K562 (cell line): ENCODE measurements around the gene TNIK. TPM values are rescaled to one million over a fixed set of nuclear protein-coding genes. Genes with fewer than 3 reads are reported as not detected.

ENCODE experiments used
- ATAC-seq: fragments of 200-7000 bp; cut with Tn5 transposase; 3 replicates; pipeline ENCODE4 v1.9.1; 2020; ENCODE audit warnings: moderate library complexity
- BruUV-seq: library from RNA; stranded (reverse); fragments of 400-500 nt; replicated peaks from 2 replicates; lab custom pipeline; 2021; lab: Mats Ljungman, UMichigan
- CTCF ChIA-PET: fragments of 300-600 bp; formaldehyde crosslinking; extraction: SDS; loops from one replicate; lab custom pipeline; 2021; ENCODE audit warnings: low intra/inter-chr PET ratio; lab: Yijun Ruan, JAX
- POLR2A ChIA-PET: fragments of 300-600, 350-650 bp; sonication (Branson Sonifier 250); formaldehyde crosslinking; extraction: SDS; loops from one replicate; lab custom pipeline; 2021; ENCODE audit warnings: antibody characterized with exemption, inconsistent platforms; lab: Yijun Ruan, JAX
- DNase-seq, 4 experiments: peaks; one replicate each; pipeline versions ENCODE4 v3.0.0 to v3.0.0-alpha.2; 2011 to 2018; ENCODE audit warnings: low spot score in 3 of 4, mixed read lengths in 3 of 4; ENCODE audit errors: extremely low read depth in 1 of 4
- FAIRE-seq: peaks from 2 replicates; lab custom pipeline; 2011; peaks lifted over from hg19 to GRCh38; lab: Jason Lieb, UNC
- H2AFZ ChIP-seq: 2 replicates; pipeline ENCODE4 v1.6.0; 2011; ENCODE audit warnings: low read depth, low read length, control low read depth, inconsistent platforms
- H3K27ac ChIP-seq: fragments of 200-600 bp; 3 replicates; pipeline ENCODE4 v1.8.0; 2011; ENCODE audit warnings: low read depth, mild to moderate bottlenecking, control low read depth, inconsistent platforms, low read length, moderate library complexity, mixed read lengths; ENCODE audit errors: extremely low read depth
- H3K27me3 ChIP-seq, 2 experiments: fragments of 300-600 bp in 1 of 2; 2 replicates in 1 of 2; 3 replicates in 1 of 2; pipeline versions ENCODE4 v1.6.0 to v1.8.0; 2011; ENCODE audit warnings: inconsistent platforms in 2 of 2, low read length in 2 of 2, mild to moderate bottlenecking in 1 of 2, mixed read lengths in 1 of 2, moderate library complexity in 1 of 2; ENCODE audit not compliant: control insufficient read depth in 2 of 2, insufficient read depth in 2 of 2
- H3K36me3 ChIP-seq: fragments of 300-600 bp; 3 replicates; pipeline ENCODE4 v1.8.0; 2011; ENCODE audit warnings: mild to moderate bottlenecking, low read length, inconsistent platforms; ENCODE audit not compliant: control insufficient read depth, insufficient read depth
- H3K4me1 ChIP-seq, 2 experiments: fragments of 200-600 bp in 1 of 2; replicated peaks in 1 of 2; 2 replicates in 1 of 2; 3 replicates in 1 of 2; pipeline versions ENCODE4 v1.5.1 to v1.8.0; 2011; ENCODE audit warnings: inconsistent platforms in 2 of 2, low read length in 2 of 2, mild to moderate bottlenecking in 1 of 2, mixed read lengths in 1 of 2, moderate library complexity in 1 of 2; ENCODE audit not compliant: control insufficient read depth in 2 of 2, insufficient read depth in 2 of 2
- H3K4me2 ChIP-seq: 2 replicates; pipeline ENCODE4 v1.6.1; 2011; ENCODE audit warnings: low read length, control low read depth, inconsistent platforms, mixed read lengths; ENCODE audit not compliant: insufficient read depth
- H3K4me3 ChIP-seq: fragments of 200-600 bp; sonication (generic), shearing (Covaris generic); 2 replicates; pipeline ENCODE4 v1.5.1; 2016; ENCODE audit warnings: control low read depth, inconsistent platforms
- H3K79me2 ChIP-seq: fragments of 200-600 bp; 3 replicates; pipeline ENCODE4 v1.8.0; 2011; ENCODE audit warnings: low read length, inconsistent platforms; ENCODE audit not compliant: control insufficient read depth, insufficient read depth
- H3K9ac ChIP-seq, 2 experiments: 2 replicates each; pipeline versions ENCODE4 v1.6.0 to v1.6.1; 2011; ENCODE audit warnings: low read depth in 2 of 2, low read length in 2 of 2, control low read depth in 1 of 2, inconsistent platforms in 1 of 2, mild to moderate bottlenecking in 1 of 2, mixed read lengths in 1 of 2; ENCODE audit not compliant: insufficient read depth in 1 of 2
- H3K9me1 ChIP-seq: one replicate; pipeline ENCODE4 v1.6.0; 2011; ENCODE audit warnings: inconsistent platforms, mild to moderate bottlenecking, low read length, moderate library complexity; ENCODE audit not compliant: control insufficient read depth, insufficient read depth
- H3K9me3 ChIP-seq: replicated peaks from 2 replicates; pipeline ENCODE4 v1.5.1; 2011; ENCODE audit warnings: low read depth, low read length, inconsistent platforms; ENCODE audit not compliant: control insufficient read depth, insufficient read depth
- H4K20me1 ChIP-seq: replicated peaks from 2 replicates; pipeline ENCODE4 v1.6.1; 2011; ENCODE audit warnings: low read length, inconsistent platforms, mixed read lengths; ENCODE audit not compliant: control insufficient read depth, insufficient read depth
- ATF3 ChIP-seq, 2 experiments: fragments of 450-650 bp in 1 of 2; sonication (generic) in 1 of 2; formaldehyde crosslinking in 1 of 2; IDR thresholded peaks in 1 of 2; conservative IDR thresholded peaks in 1 of 2; 2 replicates each; pipeline versions ENCODE4 v1.6.1 to v1.8.1; 2016 to 2023; ENCODE audit warnings: mild to moderate bottlenecking in 2 of 2, moderate library complexity in 2 of 2, inconsistent platforms in 1 of 2, missing genetic modification reagents in 1 of 2
- ATF7 ChIP-seq: fragments of 450-650 bp; IDR thresholded peaks from 2 replicates; pipeline ENCODE4 v1.7.1; 2014; ENCODE audit warnings: mild to moderate bottlenecking, moderate library complexity
- CEBPB ChIP-seq: fragments of 450-650 bp; IDR thresholded peaks from 2 replicates; pipeline ENCODE4 v1.6.1; 2016; ENCODE audit warnings: missing genetic modification characterization, missing compliant biosample characterization
- CEBPG ChIP-seq, 3 experiments: fragments of 200-800 bp in 1 of 3; sonication (Bioruptor generic) in 1 of 3; sonication (generic) in 1 of 3; formaldehyde crosslinking in 1 of 3; IDR thresholded peaks in 2 of 3; conservative IDR thresholded peaks in 1 of 3; 2 replicates each; pipeline versions ENCODE4 v1.6.1 to v1.8.0; 2016 to 2022; ENCODE audit warnings: missing compliant biosample characterization in 2 of 3, missing genetic modification characterization in 2 of 3, mild to moderate bottlenecking in 1 of 3, missing genetic modification reagents in 1 of 3
- GABPA ChIP-seq: fragments of 200-800 bp; sonication (Bioruptor generic); conservative IDR thresholded peaks from 2 replicates; pipeline ENCODE4 v1.6.1; 2016; ENCODE audit warnings: low read depth, missing genetic modification characterization, missing compliant biosample characterization
- PKNOX1 ChIP-seq: fragments of 450-650 bp; IDR thresholded peaks from 2 replicates; pipeline ENCODE4 v1.6.1; 2016
- RBM25 ChIP-seq: fragments of 200-400 bp; formaldehyde crosslinking; IDR thresholded peaks from 2 replicates; pipeline ENCODE4 v1.6.1; 2018; ENCODE audit warnings: low read length, low read depth, moderate library complexity; ENCODE audit not compliant: severe bottlenecking
- SMARCE1 ChIP-seq: fragments of 450-650 bp; IDR thresholded peaks from 2 replicates; pipeline ENCODE4 v1.7.1; 2016; ENCODE audit warnings: mild to moderate bottlenecking
- TEAD4 ChIP-seq, 2 experiments: sonication (generic) in 1 of 2; formaldehyde crosslinking in 1 of 2; IDR thresholded peaks; 2 replicates each; pipeline versions ENCODE4 v1.6.1 to v1.8.0; 2012 to 2022; ENCODE audit warnings: borderline replicate concordance in 1 of 2, inconsistent platforms in 1 of 2, low read length in 1 of 2, mild to moderate bottlenecking in 1 of 2, missing genetic modification reagents in 1 of 2
- TOE1 ChIP-seq, 2 experiments: fragments of 450-650 bp in 1 of 2; sonication (generic) in 1 of 2; formaldehyde crosslinking in 1 of 2; IDR thresholded peaks; 2 replicates each; pipeline versions ENCODE4 v1.7.1 to v1.8.0; 2016 to 2022; ENCODE audit warnings: borderline replicate concordance in 2 of 2, mild to moderate bottlenecking in 2 of 2, antibody characterized with exemption in 1 of 2, inconsistent platforms in 1 of 2, low read depth in 1 of 2, missing genetic modification reagents in 1 of 2, moderate library complexity in 1 of 2
- YY1 ChIP-seq, 3 experiments: IDR thresholded peaks; 2 replicates each; pipeline ENCODE4 v1.6.1; 2011; ENCODE audit warnings: low read length in 2 of 3, mild to moderate bottlenecking in 2 of 3, moderate library complexity in 2 of 3, borderline replicate concordance in 1 of 3, control low read depth in 1 of 3, low read depth in 1 of 3; ENCODE audit not compliant: insufficient read depth in 3 of 3, insufficient replicate concordance in 2 of 3, control insufficient read depth in 1 of 3, insufficient read length in 1 of 3; ENCODE audit errors: extremely low read depth in 1 of 3
- ZNF121 ChIP-seq: sonication (generic); formaldehyde crosslinking; conservative IDR thresholded peaks from 2 replicates; pipeline ENCODE4 v1.8.0; 2022; ENCODE audit warnings: missing genetic modification reagents
- ZNF551 ChIP-seq: fragments of 250-450 bp; sonication (Bioruptor Pico); IDR thresholded peaks from 2 replicates; pipeline ENCODE4 v1.5.0; 2021; ENCODE audit warnings: mild to moderate bottlenecking, moderate library complexity
- WGBS: fragments of 100-300 bp; shearing (Covaris generic); methylation state at CpG from one replicate; pipeline ENCODE4 v1.1.6; 2016; ENCODE audit warnings: low coverage, mixed read lengths; ENCODE audit not compliant: insufficient coverage; ENCODE audit errors: missing lambda C conversion rate; 5-methylcytosine and 5-hydroxymethylcytosine counted together
- in situ Hi-C: fragments of 300-500 bp; cut with MboI; formaldehyde crosslinking; loops from 4 replicates; pipeline ENCODE4 v1.15.0; 2018; ENCODE audit warnings: inconsistent platforms, mixed read lengths
- intact Hi-C: fragments of 100-400 bp; cut with micrococcal nuclease; formaldehyde crosslinking; loops from 2 replicates; pipeline ENCODE4 v1.14.2; 2022
- polyA plus RNA-seq, 8 experiments: library from polyadenylated mRNA; depleted of rRNA in 4 of 8; stranded (reverse) in 5 of 8; unstranded in 3 of 8; fragments of >200 nt; fragmentation: Nextera tagmentation in 2 of 8; fragmentation: Illumina TruSeq in 1 of 8; extraction: Ambion mirVana in 2 of 8; extraction: Trizol in 1 of 8; gene quantifications; 2 replicates each; pipeline versions ENCODE4 v1.2.1 to v1.2.3, GENCODE V29; 2011 to 2014; ENCODE audit warnings: inconsistent platforms in 1 of 8, missing spikeins in 1 of 8
- total RNA-seq, 7 experiments: library from RNA; depleted of rRNA in 6 of 7; stranded (reverse); fragments of >200 nt in 6 of 7; fragmentation: Illumina TruSeq in 2 of 7; extraction: Trizol in 2 of 7; gene quantifications; 2 replicates each; pipeline versions ENCODE4 v1.2.1 to v1.2.3, GENCODE V29; 2011 to 2021; ENCODE audit warnings: low replicate concordance in 1 of 7

The TNIK gene
- total and polyA plus RNA-seq, 9 of the 15 experiments (the other 6 are each of a cell fraction or from before 2014, with no cell fraction given) = 6.6 to 39.0 (median 24.7) TPM

GRCh38 chr3:171443211-171443957 lies 16.8 kb downstream of the TNIK start:
- no peaks in the 10 kb centered on the region for H3K9me3 ChIP-seq
- no TSS peak for BruUV-seq
- H3K27ac ChIP-seq = no peak overlapping the region
- H2AFZ ChIP-seq = no peak overlapping the region
- POLR2A ChIA-PET = interaction anchor here (0.7 to 1.9 kb wide), 4 partner anchors 14 to 169 kb away, joined by 3 to 5 read pairs (median 4); partner anchors contain the start of gene TNIK
- DNase-seq (no peak), FAIRE-seq (no peak), ATAC-seq (no peak)
- H3K9ac ChIP-seq = no peak overlapping the region
- intact Hi-C loops (no loop called here), in situ Hi-C loops (loop anchor here (10.0 kb wide), 1 partner anchor 249 kb away; no protein-coding TSS in a partner anchor)
- H3K27me3 ChIP-seq = no peaks in the 10 kb centered on the region
- WGBS = 28% methylated on average over 6 of the region's 6 CpGs
- CTCF ChIA-PET = no interaction called here
- no peak overlapping the region for H3K4me3 ChIP-seq
- H3K4me1 ChIP-seq = peaks cover 13 to 51% of the 10 kb centered on the region in 2 experiments; a peak in 4 of 5 replicates
- H3K4me2 ChIP-seq = no peak overlapping the region
- H4K20me1 ChIP-seq = no peaks in the 10 kb centered on the region
- no peaks in the 10 kb centered on the region; the same call in 2 of the 3 replicates for H3K36me3 ChIP-seq
- no peaks in the 10 kb centered on the region for H3K9me1 ChIP-seq
- peaks cover 71% of the 10 kb centered on the region for H3K79me2 ChIP-seq
- TF ChIP-seq TEAD4 (IDR thresholded peaks at IDR 0.05; ENCODE audit: low read length) = peak; percentile 18; the same call in 1 of the 2 replicates
- TF ChIP-seq TEAD4 (CRISPR knock-in tag; IDR thresholded peaks at IDR 0.05; ENCODE audit: borderline replicate concordance) = no peak
- peak; percentile 64 for TF ChIP-seq ATF7
- TF ChIP-seq ATF3 (IDR thresholded peaks at IDR 0.05) = peak; percentile 49; the same call in 1 of the 2 replicates
- no peak for TF ChIP-seq ATF3 (CRISPR knock-in tag; conservative IDR thresholded peaks at IDR 0.05)
- TF ChIP-seq YY1 (IDR thresholded peaks at IDR 0.05; ENCODE audit: borderline replicate concordance in 1 of 3, control insufficient read depth in 1 of 3, extremely low read depth in 1 of 3, insufficient read depth in 3 of 3, insufficient read length in 1 of 3, insufficient replicate concordance in 2 of 3, low read depth in 1 of 3, low read length in 2 of 3) = no peak
- peak; percentile 82 for TF ChIP-seq ZNF121 (CRISPR knock-in tag)
- no peak for TF ChIP-seq CEBPG (CRISPR knock-in tag; IDR thresholded peaks at IDR 0.05)
- TF ChIP-seq CEBPG (tag; conservative IDR thresholded peaks at IDR 0.05 in 1 of 2, IDR thresholded peaks at IDR 0.05 in 1 of 2) = peak; percentile 73 to 81
- TF ChIP-seq ZNF551 (CRISPR knock-in tag) = no peak
- TF ChIP-seq CEBPB (tag) = peak; percentile 82
- peak; percentile 29 for TF ChIP-seq RBM25
- no peak for TF ChIP-seq TOE1 (IDR thresholded peaks at IDR 0.05; ENCODE audit: borderline replicate concordance)
- no peak for TF ChIP-seq TOE1 (CRISPR knock-in tag; IDR thresholded peaks at IDR 0.05; ENCODE audit: borderline replicate concordance, low read depth)
- TF ChIP-seq SMARCE1 = 0 out of 2 replicates have a peak, but pooled peaks have one; percentile 24
- no peak for TF ChIP-seq PKNOX1
- TF ChIP-seq GABPA (tag) = 0 out of 2 replicates have a peak, but pooled peaks have one; percentile 30
